Nephron (organoid): ENCODE measurements around the gene SUV39H2.
"Not testable (repeated sequence)": the region's sequence is repeated elsewhere in the genome, so short reads cannot be mapped to it uniquely, and the experiment has no call there.

ENCODE experiments used
- H3K27ac Mint-ChIP-seq, 3 experiments: 2 replicates each; pipeline ENCODE4 v1.8.0; 2020; ENCODE audit warnings: mixed read lengths in 3 of 3, mild to moderate bottlenecking in 2 of 3, moderate library complexity in 1 of 3
- H3K27me3 Mint-ChIP-seq: 2 replicates; pipeline ENCODE4 v1.8.0; 2021; ENCODE audit warnings: low read depth, mild to moderate bottlenecking, moderate library complexity, mixed read lengths
- H3K36me3 Mint-ChIP-seq: 2 replicates; pipeline ENCODE4 v1.8.0; 2020; ENCODE audit warnings: low read depth, mixed read lengths
- H3K4me1 Mint-ChIP-seq: 2 replicates; pipeline ENCODE4 v1.8.0; 2020; ENCODE audit warnings: mixed read lengths
- H3K4me3 Mint-ChIP-seq, 3 experiments: 2 replicates each; pipeline ENCODE4 v1.8.0; 2020; ENCODE audit warnings: mild to moderate bottlenecking in 3 of 3, mixed read lengths in 3 of 3, moderate library complexity in 2 of 3
- H3K9me3 Mint-ChIP-seq: 2 replicates; pipeline ENCODE4 v1.8.0; 2020; ENCODE audit warnings: mixed read lengths
- TF ChIP-seq, protein P1 (sequence below), 3 experiments: fragments of 200-600 bp; sonication (generic); IDR thresholded peaks; one replicate each; pipeline ENCODE4 v1.5.0; 2021; ENCODE audit warnings: antibody characterized with exemption in 3 of 3; ENCODE audit not compliant: unreplicated experiment in 3 of 3

The SUV39H2 gene

DNA sequence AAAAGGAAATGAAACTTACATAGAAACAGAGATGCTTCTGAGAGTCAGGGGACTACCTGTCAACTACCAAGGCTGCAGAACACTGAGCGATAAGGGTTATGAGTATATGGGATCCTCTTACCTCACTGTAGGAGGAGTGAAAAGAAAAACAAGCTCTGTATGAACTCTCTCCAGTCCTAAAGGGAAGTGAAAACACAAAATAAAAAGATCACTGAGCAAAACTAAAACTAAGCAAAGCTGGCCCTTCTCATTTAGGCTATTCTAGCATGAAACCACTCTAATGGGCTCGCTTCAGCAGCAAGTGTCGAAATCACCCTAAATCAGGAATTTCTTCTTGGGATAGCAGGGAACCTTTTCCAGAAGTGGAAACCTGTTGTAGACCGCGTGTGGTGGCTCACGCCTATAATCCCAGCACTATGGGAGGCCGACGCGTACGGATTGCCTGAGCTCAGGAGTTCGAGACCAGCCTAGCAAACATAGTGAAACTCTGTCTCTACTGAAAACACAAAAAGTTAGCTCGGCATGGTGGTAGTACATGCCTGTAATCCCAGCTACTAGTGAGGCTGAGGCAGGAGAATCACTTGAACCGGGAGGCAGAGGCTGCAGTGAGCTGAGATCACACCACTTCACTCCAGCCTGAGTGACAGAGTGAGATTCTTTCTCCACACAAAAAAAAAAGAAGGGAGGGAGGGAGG is 48.2 kb downstream of the SUV39H2 start:
- no peaks in the 10 kb centered on the region for H3K9me3 Mint-ChIP-seq
- TF ChIP-seq, protein P1, sequence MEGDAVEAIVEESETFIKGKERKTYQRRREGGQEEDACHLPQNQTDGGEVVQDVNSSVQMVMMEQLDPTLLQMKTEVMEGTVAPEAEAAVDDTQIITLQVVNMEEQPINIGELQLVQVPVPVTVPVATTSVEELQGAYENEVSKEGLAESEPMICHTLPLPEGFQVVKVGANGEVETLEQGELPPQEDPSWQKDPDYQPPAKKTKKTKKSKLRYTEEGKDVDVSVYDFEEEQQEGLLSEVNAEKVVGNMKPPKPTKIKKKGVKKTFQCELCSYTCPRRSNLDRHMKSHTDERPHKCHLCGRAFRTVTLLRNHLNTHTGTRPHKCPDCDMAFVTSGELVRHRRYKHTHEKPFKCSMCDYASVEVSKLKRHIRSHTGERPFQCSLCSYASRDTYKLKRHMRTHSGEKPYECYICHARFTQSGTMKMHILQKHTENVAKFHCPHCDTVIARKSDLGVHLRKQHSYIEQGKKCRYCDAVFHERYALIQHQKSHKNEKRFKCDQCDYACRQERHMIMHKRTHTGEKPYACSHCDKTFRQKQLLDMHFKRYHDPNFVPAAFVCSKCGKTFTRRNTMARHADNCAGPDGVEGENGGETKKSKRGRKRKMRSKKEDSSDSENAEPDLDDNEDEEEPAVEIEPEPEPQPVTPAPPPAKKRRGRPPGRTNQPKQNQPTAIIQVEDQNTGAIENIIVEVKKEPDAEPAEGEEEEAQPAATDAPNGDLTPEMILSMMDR (IDR thresholded peaks at IDR 0.05; ENCODE audit: unreplicated experiment in 3 of 3), result no peak
- no peaks in the 10 kb centered on the region for H3K4me1 Mint-ChIP-seq
- H3K27ac Mint-ChIP-seq, result no peak overlapping the region
- no peaks in the 10 kb centered on the region for H3K27me3 Mint-ChIP-seq
- no peak overlapping the region for H3K4me3 Mint-ChIP-seq
- peaks cover 55% of the 10 kb centered on the region for H3K36me3 Mint-ChIP-seq

DNA sequence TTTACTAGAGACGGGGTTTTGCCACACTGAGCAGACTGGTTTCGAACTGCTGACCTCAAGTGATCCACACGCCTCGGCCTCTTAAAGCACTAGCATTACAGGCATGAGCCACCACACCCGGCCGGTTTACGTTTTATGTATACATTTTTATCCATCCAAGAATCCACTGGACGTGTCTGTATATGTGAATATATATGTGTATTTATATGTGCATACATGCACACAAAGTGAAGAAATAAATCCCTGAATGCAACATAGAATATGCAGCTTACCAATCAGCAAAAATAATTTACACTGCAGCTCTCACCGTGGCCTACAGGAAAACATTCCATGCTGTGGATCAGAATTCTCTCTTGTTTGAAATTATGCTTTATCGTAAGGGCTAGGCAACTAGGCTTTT is 51.9 kb downstream of the SUV39H2 start:
- H3K9me3 Mint-ChIP-seq, result no peaks in the 10 kb centered on the region
- peaks cover 53% of the 10 kb centered on the region for H3K36me3 Mint-ChIP-seq
- no peaks in the 10 kb centered on the region for H3K27me3 Mint-ChIP-seq
- TF ChIP-seq, protein P1 (IDR thresholded peaks at IDR 0.05; ENCODE audit: unreplicated experiment in 3 of 3), result no peak
- no peak overlapping the region for H3K4me3 Mint-ChIP-seq
- H3K27ac Mint-ChIP-seq, result no peak overlapping the region
- H3K4me1 Mint-ChIP-seq, result peaks cover 3% of the 10 kb centered on the region

DNA sequence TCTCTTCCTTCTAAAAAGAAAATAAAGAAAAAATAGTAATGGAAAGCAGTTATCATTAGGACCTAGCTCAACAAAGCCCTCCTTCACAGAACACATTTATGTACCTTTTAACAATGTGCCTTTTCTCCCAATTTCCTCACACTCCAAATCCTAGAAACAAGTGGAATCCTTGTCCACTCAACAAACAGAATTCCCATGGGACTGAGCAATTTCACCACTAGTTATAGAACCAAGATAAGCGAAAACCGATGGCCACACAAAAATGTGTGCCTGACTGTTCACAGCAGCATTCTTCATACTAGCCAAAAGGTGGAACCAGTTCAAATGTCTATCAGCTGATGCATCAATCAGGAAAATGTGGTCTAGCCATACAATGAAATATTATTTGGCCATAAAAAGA is 57.9 kb downstream of the SUV39H2 start:
- H3K4me3 Mint-ChIP-seq, result no peak overlapping the region
- no peaks in the 10 kb centered on the region for H3K9me3 Mint-ChIP-seq
- peaks cover 6% of the 10 kb centered on the region for H3K4me1 Mint-ChIP-seq
- H3K36me3 Mint-ChIP-seq, result peaks cover 40% of the 10 kb centered on the region
- TF ChIP-seq, protein P1 (IDR thresholded peaks at IDR 0.05; ENCODE audit: unreplicated experiment in 3 of 3), result no peak
- no peak overlapping the region for H3K27ac Mint-ChIP-seq
- H3K27me3 Mint-ChIP-seq, result no peaks in the 10 kb centered on the region

DNA sequence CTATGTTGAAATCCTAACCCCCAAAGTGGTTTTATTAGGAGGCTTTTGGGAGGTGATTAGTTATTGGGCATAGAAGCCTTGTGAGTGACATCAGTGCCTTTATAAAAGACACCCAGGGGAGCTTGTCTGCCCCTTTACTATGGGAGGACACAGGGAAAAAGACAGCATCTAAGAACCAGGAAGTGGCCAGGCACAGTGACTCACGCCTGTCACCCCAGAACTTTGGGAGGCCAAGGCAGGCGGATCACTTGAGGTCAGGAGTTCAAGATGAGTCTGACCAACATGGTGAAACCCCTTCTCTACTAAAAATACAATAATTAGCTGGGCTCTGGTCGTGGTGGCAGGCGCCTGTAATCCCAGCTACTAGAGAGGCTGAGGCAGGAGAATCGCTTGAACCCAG is 60.3 kb downstream of the SUV39H2 start:
- peaks cover 24% of the 10 kb centered on the region for H3K36me3 Mint-ChIP-seq
- H3K9me3 Mint-ChIP-seq, H3K4me3 Mint-ChIP-seq, H3K4me1 Mint-ChIP-seq, H3K27me3 Mint-ChIP-seq, H3K27ac Mint-ChIP-seq: not testable (repeated sequence)

DNA sequence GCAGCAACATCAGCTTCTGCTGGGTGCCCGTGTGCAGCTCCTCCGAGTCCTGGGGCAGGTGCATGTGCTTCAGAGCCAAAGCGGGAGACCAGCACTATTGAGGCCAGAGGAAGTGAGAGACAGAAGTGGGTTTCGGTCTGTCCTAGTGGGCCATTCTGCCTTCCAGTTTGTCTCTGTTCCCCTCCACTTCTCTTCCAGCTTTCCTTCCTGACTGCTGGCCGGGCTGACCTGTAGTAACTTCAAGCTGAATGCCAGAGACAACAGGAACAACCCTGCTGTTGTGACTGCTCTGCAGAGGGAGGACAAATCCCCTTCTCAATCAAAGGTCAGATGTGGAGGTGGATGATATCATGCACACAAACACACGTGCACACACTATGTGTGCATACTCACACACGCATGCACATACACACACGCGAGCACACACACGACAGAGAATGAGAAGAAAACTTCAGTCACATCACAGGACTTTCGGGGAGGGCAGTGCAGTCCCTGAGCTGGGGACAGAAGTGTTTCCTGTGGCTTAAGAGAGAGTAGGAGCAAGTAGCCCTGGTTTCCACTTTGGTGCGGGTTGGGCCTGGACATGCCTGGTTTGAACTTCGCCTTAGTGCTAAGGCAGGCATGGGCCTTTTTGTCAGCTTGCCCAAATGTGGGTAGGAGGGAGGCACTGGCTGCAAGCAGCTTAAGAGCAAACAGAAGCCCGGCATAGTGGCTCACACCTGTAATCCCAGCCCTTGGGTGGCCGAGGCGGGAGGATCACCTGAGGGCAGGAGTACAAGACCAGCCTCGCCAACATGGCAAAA is 63.7 kb downstream of the SUV39H2 start:
- H3K9me3 Mint-ChIP-seq, H3K27me3 Mint-ChIP-seq, H3K4me1 Mint-ChIP-seq, H3K27ac Mint-ChIP-seq, H3K4me3 Mint-ChIP-seq: not testable (repeated sequence)
- H3K36me3 Mint-ChIP-seq, result peaks cover 24% of the 10 kb centered on the region

DNA sequence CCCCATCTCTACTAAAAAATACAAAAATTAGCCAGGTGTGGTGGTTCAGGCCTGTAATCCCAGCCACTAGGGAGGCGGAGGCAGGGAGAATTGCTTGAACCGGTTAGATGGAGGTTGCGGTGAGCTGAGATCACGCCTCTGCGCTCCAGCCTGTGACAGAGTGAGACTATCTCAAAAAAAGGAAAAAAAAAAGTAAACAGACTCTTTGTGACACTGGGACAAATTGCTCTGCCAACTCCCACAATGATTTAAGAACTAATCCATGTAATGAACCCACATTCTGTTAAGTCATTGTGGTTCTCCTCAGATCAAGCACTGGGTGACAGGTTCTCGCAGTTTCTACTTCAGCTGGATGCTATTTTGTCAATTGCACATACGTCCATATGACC is 64.3 kb downstream of the SUV39H2 start:
- H3K36me3 Mint-ChIP-seq, result peaks cover 25% of the 10 kb centered on the region
- not testable (repeated sequence) for H3K27ac Mint-ChIP-seq, H3K9me3 Mint-ChIP-seq, H3K4me1 Mint-ChIP-seq, H3K27me3 Mint-ChIP-seq, H3K4me3 Mint-ChIP-seq

DNA sequence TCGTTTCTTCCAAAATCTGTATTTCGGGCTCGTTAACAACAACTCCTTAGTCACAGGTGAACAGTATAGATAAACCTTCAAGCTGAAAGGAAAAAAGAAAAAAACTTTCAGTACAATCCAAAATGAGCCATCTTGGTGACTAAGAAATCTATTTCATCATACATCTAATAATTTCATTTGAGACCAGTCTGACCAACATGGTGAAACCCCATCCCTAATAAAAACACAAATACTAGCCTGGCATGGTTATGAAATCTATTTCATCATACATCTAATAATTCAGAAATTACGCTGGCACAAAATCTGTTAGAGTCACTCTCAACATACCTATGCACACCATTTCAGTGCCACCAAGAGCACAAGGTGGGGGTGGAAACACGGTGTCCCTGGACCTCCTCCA is 66.4 kb downstream of the SUV39H2 start:
- Mint-ChIP-seq H3K4me3 (no peak overlapping the region), H3K9me3 (no peaks in the 10 kb centered on the region), H3K27me3 (no peaks in the 10 kb centered on the region), H3K27ac (no peak overlapping the region), H3K4me1 (no peaks in the 10 kb centered on the region), H3K36me3 (peaks cover 23% of the 10 kb centered on the region)
- TF ChIP-seq, protein P1 (IDR thresholded peaks at IDR 0.05; ENCODE audit: unreplicated experiment in 3 of 3), result no peak
